ENCODE measurements around the gene ADAM22. TPM values are rescaled to one million over a fixed set of nuclear protein-coding genes. Genes with fewer than 3 reads are reported as not detected.

The ADAM22 gene
- total RNA-seq, 1 experiment from 2014 or later: 10.1 TPM

- CTCF ChIA-PET: no interaction called here
- Histone ChIP-seq H3K9me3 (no peaks in the 10 kb centered on the region), H3K4me3 (ENCODE audit: low read depth, low read length) (no peak overlapping the region; the same call in 1 of the 2 replicates), H3K4me1 (peaks cover 20% of the 10 kb centered on the region; the same call in 1 of the 2 replicates), H3K27me3 (replicated peaks; ENCODE audit: control insufficient read depth, insufficient read depth, low read length) (no peaks in the 10 kb centered on the region), H3K36me3 (ENCODE audit: control insufficient read depth, insufficient read depth, low read length) (peaks cover 4% of the 10 kb centered on the region)
- BruUV-seq (replicated peaks): TSS peak; percentile 33
- Mint-ChIP-seq H3K27ac (ENCODE audit: unreplicated experiment) (no peak overlapping the region), H3K36me3 (ENCODE audit: insufficient read depth, unreplicated experiment) (peaks cover 17% of the 10 kb centered on the region), H3K4me1 (ENCODE audit: low read depth, unreplicated experiment) (peaks cover 7% of the 10 kb centered on the region), H3K4me3 (ENCODE audit: unreplicated experiment) (no peak overlapping the region), H3K27me3 (ENCODE audit: insufficient read depth, unreplicated experiment) (no peaks in the 10 kb centered on the region), H3K9me3 (ENCODE audit: unreplicated experiment) (no peaks in the 10 kb centered on the region)
- intact Hi-C loops (cut with micrococcal nuclease; ENCODE audit: unreplicated experiment): no loop called here
- DNase-seq: no peak
- POLR2A ChIA-PET: no interaction called here
- TF ChIP-seq, protein P1, sequence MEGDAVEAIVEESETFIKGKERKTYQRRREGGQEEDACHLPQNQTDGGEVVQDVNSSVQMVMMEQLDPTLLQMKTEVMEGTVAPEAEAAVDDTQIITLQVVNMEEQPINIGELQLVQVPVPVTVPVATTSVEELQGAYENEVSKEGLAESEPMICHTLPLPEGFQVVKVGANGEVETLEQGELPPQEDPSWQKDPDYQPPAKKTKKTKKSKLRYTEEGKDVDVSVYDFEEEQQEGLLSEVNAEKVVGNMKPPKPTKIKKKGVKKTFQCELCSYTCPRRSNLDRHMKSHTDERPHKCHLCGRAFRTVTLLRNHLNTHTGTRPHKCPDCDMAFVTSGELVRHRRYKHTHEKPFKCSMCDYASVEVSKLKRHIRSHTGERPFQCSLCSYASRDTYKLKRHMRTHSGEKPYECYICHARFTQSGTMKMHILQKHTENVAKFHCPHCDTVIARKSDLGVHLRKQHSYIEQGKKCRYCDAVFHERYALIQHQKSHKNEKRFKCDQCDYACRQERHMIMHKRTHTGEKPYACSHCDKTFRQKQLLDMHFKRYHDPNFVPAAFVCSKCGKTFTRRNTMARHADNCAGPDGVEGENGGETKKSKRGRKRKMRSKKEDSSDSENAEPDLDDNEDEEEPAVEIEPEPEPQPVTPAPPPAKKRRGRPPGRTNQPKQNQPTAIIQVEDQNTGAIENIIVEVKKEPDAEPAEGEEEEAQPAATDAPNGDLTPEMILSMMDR (IDR thresholded peaks at IDR 0.05; ENCODE audit: insufficient read depth in 1 of 2, low read depth in 1 of 2, low read length in 1 of 2, severe bottlenecking in 1 of 2, unreplicated experiment in 1 of 2): no peak
Measured at GRCh38 chr7:88218429-88218745, 284.3 kb downstream of the ADAM22 start.

DNA sequence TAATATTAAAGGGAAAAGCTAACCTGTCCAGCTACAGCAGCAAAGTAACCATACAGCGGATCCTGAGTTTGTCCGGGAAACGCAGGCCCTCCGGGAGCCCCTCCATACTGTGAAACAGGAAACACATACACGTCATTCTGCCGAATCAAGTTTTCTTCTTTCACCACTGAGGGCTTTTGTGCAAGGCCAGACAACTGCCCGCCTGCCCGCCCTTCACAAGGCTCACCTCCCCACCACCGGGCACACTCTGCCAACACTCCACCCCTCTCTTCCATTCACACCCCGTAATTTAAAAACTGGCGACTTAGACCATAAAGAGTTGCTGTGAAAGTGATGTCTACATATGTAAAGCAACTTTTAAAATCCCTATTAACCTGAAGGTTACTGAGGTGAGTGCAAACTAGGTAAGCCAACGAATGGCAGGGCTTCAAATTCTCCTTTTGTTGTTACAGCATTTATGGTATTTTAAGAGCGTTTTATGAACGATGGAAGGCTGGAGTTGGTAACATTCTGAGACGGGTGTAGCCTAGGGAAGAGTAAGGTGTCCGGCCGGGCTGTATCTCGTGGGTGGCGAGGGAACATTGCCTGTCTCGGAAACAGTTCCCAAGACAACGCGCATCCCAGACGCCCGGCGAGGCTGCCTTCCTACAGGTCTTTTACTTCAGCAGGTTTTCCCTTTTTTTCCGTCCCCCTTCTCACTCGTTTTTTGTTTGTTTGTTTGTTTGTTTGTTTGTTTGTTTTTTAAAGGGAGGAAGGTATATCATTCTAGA is 285.0 kb downstream of the ADAM22 start:
- no TSS peak for BruUV-seq (replicated peaks)
- no peaks in the 10 kb centered on the region for H3K9me3 ChIP-seq
- peak overlapping the region; percentile 93 for H3K4me3 ChIP-seq (ENCODE audit: low read depth, low read length)
- Mint-ChIP-seq H3K27me3 (ENCODE audit: insufficient read depth, unreplicated experiment) (no peaks in the 10 kb centered on the region), H3K9me3 (ENCODE audit: unreplicated experiment) (no peaks in the 10 kb centered on the region), H3K4me3 (ENCODE audit: unreplicated experiment) (peak overlapping the region; percentile 75), H3K36me3 (ENCODE audit: insufficient read depth, unreplicated experiment) (peaks cover 11% of the 10 kb centered on the region), H3K4me1 (ENCODE audit: low read depth, unreplicated experiment) (peaks cover 7% of the 10 kb centered on the region), H3K27ac (ENCODE audit: unreplicated experiment) (peak overlapping the region; percentile 78)
- DNase-seq: peak in 1 of 2 experiments; percentile 29
- CTCF ChIA-PET: no interaction called here
- TF ChIP-seq, protein P1 (IDR thresholded peaks at IDR 0.05; ENCODE audit: insufficient read depth in 1 of 2, low read depth in 1 of 2, low read length in 1 of 2, severe bottlenecking in 1 of 2, unreplicated experiment in 1 of 2): no peak
- peaks cover 20% of the 10 kb centered on the region; the same call in 1 of the 2 replicates for H3K4me1 ChIP-seq
- intact Hi-C loops (cut with micrococcal nuclease; ENCODE audit: unreplicated experiment): loop anchor here (1.0 kb wide), 1 partner anchor 8 kb away; no protein-coding TSS in a partner anchor
- H3K27me3 ChIP-seq (replicated peaks; ENCODE audit: control insufficient read depth, insufficient read depth, low read length): no peaks in the 10 kb centered on the region
- POLR2A ChIA-PET: no interaction called here
- H3K36me3 ChIP-seq (ENCODE audit: control insufficient read depth, insufficient read depth, low read length): peaks cover 4% of the 10 kb centered on the region

DNA sequence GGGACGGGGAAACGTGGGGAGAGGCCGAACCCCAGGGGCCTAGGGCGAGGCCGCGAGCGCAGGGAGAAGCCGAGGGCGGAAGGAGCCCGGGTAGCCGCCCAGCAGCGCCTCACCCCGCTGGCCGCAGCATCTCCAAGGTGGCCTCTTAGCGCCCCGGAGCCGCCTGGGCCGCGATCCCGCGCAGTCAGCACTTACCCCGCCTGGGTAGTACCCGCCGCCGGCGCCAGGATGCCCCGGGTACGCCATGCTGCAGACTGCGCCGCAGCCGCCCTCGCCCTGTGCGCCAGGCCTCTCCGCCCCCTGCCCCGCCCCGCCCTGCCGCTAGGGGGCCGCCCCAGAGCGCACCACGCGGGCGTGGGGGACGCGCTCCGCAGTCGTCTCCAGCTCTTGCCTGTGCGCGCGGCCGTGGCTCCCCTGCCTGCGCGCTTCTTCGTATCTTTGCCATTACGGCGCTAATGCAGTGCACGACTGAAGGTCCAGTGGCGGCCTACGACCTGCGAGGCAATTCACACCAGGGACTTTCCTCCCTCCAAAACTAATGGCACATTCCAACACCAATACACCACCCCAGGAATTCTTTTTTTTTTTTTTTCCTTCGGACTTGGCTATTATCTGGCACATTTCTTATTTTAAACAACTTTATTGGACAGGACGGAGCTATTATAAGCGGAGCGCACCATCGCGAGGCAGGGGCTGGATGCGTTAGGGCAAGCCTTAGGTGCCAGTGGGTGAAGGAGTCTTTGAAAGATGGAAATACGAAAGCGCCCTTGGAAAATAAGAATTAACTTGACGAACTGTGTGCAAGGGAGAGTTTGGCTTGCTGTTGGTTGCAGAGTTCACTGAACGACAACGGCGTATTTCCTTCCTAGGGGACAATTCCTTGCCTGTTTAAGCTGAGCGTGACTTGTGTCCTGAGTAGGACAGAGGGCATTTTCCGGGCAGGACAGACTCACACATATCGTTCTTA is 286.0 kb downstream of the ADAM22 start, which contains the start of gene SRI:
Gene SRI (minus strand): TSS at position 258 of the 967 bp plus-strand sequence. CDS start 12 bp downstream, at position 246.
- Histone ChIP-seq H3K36me3 (ENCODE audit: control insufficient read depth, insufficient read depth, low read length) (peaks cover 2% of the 10 kb centered on the region; the same call in 1 of the 2 replicates), H3K9me3 (no peaks in the 10 kb centered on the region), H3K4me1 (peaks cover 20% of the 10 kb centered on the region; the same call in 1 of the 2 replicates), H3K4me3 (ENCODE audit: low read depth, low read length) (peak within 1 kb of the TSS; percentile 93), H3K27me3 (replicated peaks; ENCODE audit: control insufficient read depth, insufficient read depth, low read length) (no peaks in the 10 kb centered on the region)
- H3K4me3 Mint-ChIP-seq (ENCODE audit: unreplicated experiment): peak within 1 kb of the TSS; percentile 75
- no peaks in the 10 kb centered on the region for H3K27me3 Mint-ChIP-seq (ENCODE audit: insufficient read depth, unreplicated experiment)
- peaks cover 6% of the 10 kb centered on the region for H3K36me3 Mint-ChIP-seq (ENCODE audit: insufficient read depth, unreplicated experiment)
- intact Hi-C loops (cut with micrococcal nuclease; ENCODE audit: unreplicated experiment): loop anchor here (1.0 kb wide), 1 partner anchor 7 kb away; no protein-coding TSS in a partner anchor
- peak; percentile 84 to 93 for DNase-seq
- peak within 1 kb of the TSS; percentile 90 for H3K27ac Mint-ChIP-seq (ENCODE audit: unreplicated experiment)
- no TSS peak for BruUV-seq (replicated peaks)
- ChIA-PET POLR2A (no interaction called here), CTCF (interaction anchor here (0.8 to 1.3 kb wide), 2 partner anchors 8 to 125 kb away, joined by 3 to 4 read pairs; no protein-coding TSS in a partner anchor)
- TF ChIP-seq, protein P1 (IDR thresholded peaks at IDR 0.05; ENCODE audit: insufficient read depth in 1 of 2, low read depth in 1 of 2, low read length in 1 of 2, severe bottlenecking in 1 of 2, unreplicated experiment in 1 of 2): peak; percentile 60 to 98
- no peaks in the 10 kb centered on the region for H3K9me3 Mint-ChIP-seq (ENCODE audit: unreplicated experiment)
- H3K4me1 Mint-ChIP-seq (ENCODE audit: low read depth, unreplicated experiment): peaks cover 7% of the 10 kb centered on the region

All from Caco-2 (cell line).